ENCODE data around the gene LUZP2. TPM values are rescaled to one million over a fixed set of nuclear protein-coding genes. Genes with fewer than 3 reads are reported as not detected.

Gene LUZP2
- total RNA-seq, 2 donors from 2014 or later = 2.0 to 2.4 TPM

DNA sequence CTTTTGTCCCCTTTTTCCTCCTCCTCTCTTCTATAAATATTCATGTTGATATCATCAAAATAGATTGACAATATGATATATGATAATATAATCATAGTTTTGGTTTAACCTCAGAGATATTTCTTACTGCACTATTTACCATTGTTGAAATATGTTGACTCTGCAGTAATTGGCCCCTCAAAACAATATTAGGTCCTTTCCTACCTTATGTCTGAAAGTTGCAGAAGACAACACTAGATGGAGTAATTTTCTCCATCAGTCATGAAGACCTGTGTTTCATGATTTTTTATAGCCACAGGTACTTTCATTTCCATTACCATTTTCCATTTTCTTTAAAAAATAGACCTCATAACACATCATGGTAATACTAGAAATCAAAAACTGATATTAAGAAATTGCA lies 284.4 kb downstream of the LUZP2 start:
- Mint-ChIP-seq H3K4me1 (no peaks in the 10 kb centered on the region), H3K27ac (no peak overlapping the region), H3K9me3 (no peaks in the 10 kb centered on the region), H3K27me3 (ENCODE audit: insufficient read depth) (no peaks in the 10 kb centered on the region), H3K4me3 (no peak overlapping the region), H3K36me3 (ENCODE audit: low read depth) (no peaks in the 10 kb centered on the region)
- H3K4me1 ChIP-seq (ENCODE audit: control insufficient read depth, insufficient read depth, low read length) = no peaks in the 10 kb centered on the region
- DNase-seq = no peak
- H3K36me3 ChIP-seq (ENCODE audit: control insufficient read depth, insufficient read depth, low read length) = no peaks in the 10 kb centered on the region
- H3K27ac ChIP-seq (ENCODE audit: low read depth, low read length) = no peak overlapping the region
- H3K9me3 ChIP-seq (ENCODE audit: control insufficient read depth, low read length) = no peaks in the 10 kb centered on the region
- H3K9ac ChIP-seq (ENCODE audit: extremely low read depth, low read length, poor library complexity, severe bottlenecking) = no peak overlapping the region
- TF ChIP-seq, protein P1, sequence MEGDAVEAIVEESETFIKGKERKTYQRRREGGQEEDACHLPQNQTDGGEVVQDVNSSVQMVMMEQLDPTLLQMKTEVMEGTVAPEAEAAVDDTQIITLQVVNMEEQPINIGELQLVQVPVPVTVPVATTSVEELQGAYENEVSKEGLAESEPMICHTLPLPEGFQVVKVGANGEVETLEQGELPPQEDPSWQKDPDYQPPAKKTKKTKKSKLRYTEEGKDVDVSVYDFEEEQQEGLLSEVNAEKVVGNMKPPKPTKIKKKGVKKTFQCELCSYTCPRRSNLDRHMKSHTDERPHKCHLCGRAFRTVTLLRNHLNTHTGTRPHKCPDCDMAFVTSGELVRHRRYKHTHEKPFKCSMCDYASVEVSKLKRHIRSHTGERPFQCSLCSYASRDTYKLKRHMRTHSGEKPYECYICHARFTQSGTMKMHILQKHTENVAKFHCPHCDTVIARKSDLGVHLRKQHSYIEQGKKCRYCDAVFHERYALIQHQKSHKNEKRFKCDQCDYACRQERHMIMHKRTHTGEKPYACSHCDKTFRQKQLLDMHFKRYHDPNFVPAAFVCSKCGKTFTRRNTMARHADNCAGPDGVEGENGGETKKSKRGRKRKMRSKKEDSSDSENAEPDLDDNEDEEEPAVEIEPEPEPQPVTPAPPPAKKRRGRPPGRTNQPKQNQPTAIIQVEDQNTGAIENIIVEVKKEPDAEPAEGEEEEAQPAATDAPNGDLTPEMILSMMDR (conservative IDR thresholded peaks at IDR 0.05) = peak; percentile 55
- no peak overlapping the region for H3K4me3 ChIP-seq (ENCODE audit: low read length)
- no peaks in the 10 kb centered on the region for H3K27me3 ChIP-seq (ENCODE audit: control insufficient read depth, insufficient read depth, low read length, poor library complexity, severe bottlenecking)

DNA sequence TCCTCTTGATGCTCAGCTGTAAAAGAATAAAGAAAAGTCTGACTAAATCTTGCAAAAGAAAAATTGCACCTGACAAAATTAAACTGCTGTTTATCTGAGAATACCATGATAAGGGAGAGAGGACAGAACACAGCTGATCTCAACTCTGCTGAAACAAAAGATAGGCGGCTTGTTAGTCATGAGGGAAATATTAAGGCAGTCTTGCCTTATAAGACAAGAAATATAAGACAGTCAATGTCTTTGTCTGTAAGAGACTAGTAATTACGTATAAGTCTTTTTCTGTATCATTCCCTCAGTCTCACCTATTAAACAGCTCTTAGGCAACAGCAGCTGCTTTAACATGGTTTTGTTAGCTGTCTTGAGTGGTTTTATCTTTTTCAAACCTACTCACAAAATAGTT lies 296.6 kb downstream of the LUZP2 start:
- Mint-ChIP-seq H3K36me3 (ENCODE audit: low read depth) (no peaks in the 10 kb centered on the region), H3K27ac (no peak overlapping the region), H3K27me3 (ENCODE audit: insufficient read depth) (no peaks in the 10 kb centered on the region), H3K9me3 (no peaks in the 10 kb centered on the region), H3K4me3 (no peak overlapping the region), H3K4me1 (no peaks in the 10 kb centered on the region)
- WGBS, 2 experiments (ENCODE audit: insufficient coverage in 1 of 2, insufficient read length in 1 of 2) = 83 to 91% methylated on average over 1 of the region's 2 CpGs
- TF ChIP-seq, protein P1 (conservative IDR thresholded peaks at IDR 0.05) = no peak
- no peak for DNase-seq
- Histone ChIP-seq H3K4me1 (ENCODE audit: control insufficient read depth, insufficient read depth, low read length) (no peaks in the 10 kb centered on the region), H3K9me3 (ENCODE audit: control insufficient read depth, low read length) (no peaks in the 10 kb centered on the region), H3K27ac (ENCODE audit: low read depth, low read length) (no peak overlapping the region), H3K9ac (ENCODE audit: extremely low read depth, low read length, poor library complexity, severe bottlenecking) (no peak overlapping the region), H3K4me3 (ENCODE audit: low read length) (no peak overlapping the region), H3K27me3 (ENCODE audit: control insufficient read depth, insufficient read depth, low read length, poor library complexity, severe bottlenecking) (no peaks in the 10 kb centered on the region), H3K36me3 (ENCODE audit: control insufficient read depth, insufficient read depth, low read length) (no peaks in the 10 kb centered on the region)

DNA sequence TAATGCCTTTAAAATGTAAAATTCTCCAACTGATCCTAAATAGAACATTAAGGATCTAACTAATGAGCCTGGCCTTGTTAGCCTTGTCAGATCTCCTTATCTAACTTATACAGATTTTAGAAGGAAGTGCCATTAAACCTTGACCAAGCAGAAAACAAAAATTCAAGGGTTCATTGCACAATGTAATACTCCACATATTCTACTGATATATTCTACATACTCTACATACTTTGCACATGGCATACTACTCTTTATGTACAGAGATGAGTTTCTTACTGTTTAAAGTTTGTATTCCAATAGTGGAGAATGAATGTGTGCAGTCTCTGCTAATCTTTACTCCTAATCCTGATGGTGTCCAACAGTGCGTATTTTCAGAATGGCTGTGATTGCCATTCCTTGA lies 297.2 kb downstream of the LUZP2 start:
- WGBS, 2 experiments (ENCODE audit: insufficient coverage in 1 of 2, insufficient read length in 1 of 2) = 100% methylated on average over 1 of the region's 1 CpG; no CpG with 5 or more reads in 1 of the 2 experiments
- no peak overlapping the region for H3K4me3 Mint-ChIP-seq
- no peaks in the 10 kb centered on the region for H3K9me3 ChIP-seq (ENCODE audit: control insufficient read depth, low read length)
- no peak overlapping the region for H3K27ac Mint-ChIP-seq
- no peaks in the 10 kb centered on the region for H3K27me3 Mint-ChIP-seq (ENCODE audit: insufficient read depth)
- TF ChIP-seq, protein P1 (conservative IDR thresholded peaks at IDR 0.05) = no peak
- H3K27ac ChIP-seq (ENCODE audit: low read depth, low read length) = no peak overlapping the region
- no peaks in the 10 kb centered on the region for H3K36me3 ChIP-seq (ENCODE audit: control insufficient read depth, insufficient read depth, low read length)
- no peak overlapping the region for H3K9ac ChIP-seq (ENCODE audit: extremely low read depth, low read length, poor library complexity, severe bottlenecking)
- no peaks in the 10 kb centered on the region for H3K27me3 ChIP-seq (ENCODE audit: control insufficient read depth, insufficient read depth, low read length, poor library complexity, severe bottlenecking)
- no peaks in the 10 kb centered on the region for H3K4me1 Mint-ChIP-seq
- H3K4me3 ChIP-seq (ENCODE audit: low read length) = no peak overlapping the region
- DNase-seq = no peak
- H3K9me3 Mint-ChIP-seq = no peaks in the 10 kb centered on the region
- H3K36me3 Mint-ChIP-seq (ENCODE audit: low read depth) = no peaks in the 10 kb centered on the region
- no peaks in the 10 kb centered on the region for H3K4me1 ChIP-seq (ENCODE audit: control insufficient read depth, insufficient read depth, low read length)

Measured in endodermal cell (in vitro differentiated cells).